NOMO-1 treated with dmso at 0.1 percent for 144 hours (cell line): ENCODE results near the gene LGALS7B.
"Not testable (repeated sequence)": the region's sequence is repeated elsewhere in the genome, so short reads cannot be mapped to it uniquely, and the experiment has no call there.

ENCODE experiments used
- DNase-seq: peaks from one replicate; lab custom pipeline; 2025; ENCODE audit not compliant: unreplicated experiment; lab: John Stamatoyannopoulos, UW

The LGALS7B gene

DNA sequence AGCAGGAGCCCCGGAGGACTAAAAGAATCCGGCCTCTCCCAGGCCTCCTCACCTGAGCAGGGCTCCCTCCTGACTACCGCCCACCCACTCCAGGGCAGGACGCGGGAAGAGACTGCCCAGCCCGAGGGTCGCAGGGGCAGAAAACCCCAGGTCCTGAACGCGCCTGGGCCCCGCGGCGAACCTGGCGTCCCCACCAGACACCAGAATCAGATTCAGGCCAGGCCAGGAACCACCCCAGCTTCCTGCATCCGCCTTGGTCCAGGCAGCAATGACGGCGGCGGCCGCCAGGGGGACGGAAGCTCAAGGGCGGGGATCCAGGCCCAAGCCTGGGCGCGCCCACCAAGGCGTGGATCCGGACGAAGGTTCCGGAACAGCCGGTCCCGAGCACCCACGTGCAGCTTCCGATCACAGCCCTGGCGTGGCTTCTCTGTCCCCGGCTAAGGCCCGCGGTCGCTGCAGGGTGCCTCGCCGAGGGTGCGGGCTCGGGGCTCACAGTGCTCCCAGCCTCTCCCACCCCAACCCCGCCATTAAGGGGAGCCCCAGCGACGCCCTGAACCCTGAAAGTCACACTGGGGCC is 19.3 kb upstream of the LGALS7B start:
- peak; percentile 33 for DNase-seq

DNA sequence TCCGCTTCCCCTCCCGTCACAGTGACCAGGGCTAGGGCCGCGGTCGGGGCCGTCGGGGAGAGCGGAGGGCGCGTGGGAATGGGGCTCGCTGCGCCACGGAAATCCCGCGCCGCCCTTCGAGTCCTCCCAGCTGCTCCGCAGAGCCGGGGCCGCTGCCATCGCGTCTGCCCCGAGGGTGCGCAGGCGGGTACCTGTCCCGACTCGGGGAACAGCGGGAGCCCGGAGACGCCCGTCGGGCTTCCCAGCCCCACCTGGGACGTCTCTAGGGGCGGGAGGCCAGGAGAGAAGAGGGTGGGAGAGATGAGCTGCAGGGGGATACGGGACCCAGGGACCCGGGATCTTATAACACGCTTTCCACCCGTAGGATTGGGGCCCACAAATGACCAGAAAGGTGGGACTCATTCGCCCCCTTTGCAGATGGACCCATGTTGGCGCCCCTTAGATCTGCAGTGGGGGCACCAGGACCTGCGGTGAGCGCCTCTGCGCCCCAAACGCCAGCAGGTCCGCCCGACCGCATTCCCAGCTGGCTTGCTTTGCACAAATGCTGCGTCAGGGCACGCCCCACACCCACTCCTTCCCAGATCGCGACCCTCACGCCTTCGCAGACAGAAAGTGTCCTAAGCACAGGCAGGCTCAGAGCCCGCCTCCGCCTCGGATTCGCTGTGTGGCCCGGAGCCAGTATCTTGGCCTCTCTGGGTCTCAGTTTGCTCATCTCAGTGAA is 18.6 kb upstream of the LGALS7B start:
- DNase-seq = not testable (repeated sequence)

DNA sequence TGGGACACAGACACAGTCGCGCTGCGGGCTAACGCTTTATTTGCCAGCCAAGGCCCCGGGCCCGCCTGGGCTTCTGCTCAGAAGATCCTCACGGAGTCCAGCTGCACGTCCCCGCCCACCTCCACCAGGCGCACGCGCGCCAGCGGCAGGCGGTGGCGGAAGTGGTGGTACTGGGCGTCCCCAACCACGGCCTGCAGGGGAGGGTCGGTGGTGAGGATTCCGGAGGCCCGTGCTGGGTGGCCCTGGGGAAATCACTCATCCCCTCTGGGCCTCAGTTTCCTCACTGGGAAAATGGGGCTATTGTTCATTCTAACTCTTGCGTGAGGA is 18.1 kb upstream of the LGALS7B start:
- DNase-seq = not testable (repeated sequence)

DNA sequence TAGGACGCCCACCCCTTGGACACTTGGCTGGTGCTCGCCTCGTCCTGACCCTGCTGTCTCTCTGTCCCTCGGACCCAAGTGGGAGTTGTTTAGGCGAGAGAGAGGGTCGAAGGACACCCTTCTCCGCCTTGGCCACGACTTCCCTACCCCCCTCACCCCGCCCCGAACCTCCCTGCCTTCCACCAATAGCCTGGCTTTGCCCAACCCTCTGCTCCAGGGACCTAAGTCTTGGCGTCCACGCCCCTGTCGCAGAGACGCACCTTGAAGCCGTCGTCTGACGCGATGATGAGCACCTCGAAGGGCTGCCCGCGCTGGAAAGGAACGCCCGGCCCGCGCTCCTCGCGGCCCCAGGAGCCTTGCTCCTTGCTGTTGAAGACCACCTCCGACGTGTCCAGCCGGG is 17.4 kb upstream of the LGALS7B start:
- DNase-seq = not testable (repeated sequence)

DNA sequence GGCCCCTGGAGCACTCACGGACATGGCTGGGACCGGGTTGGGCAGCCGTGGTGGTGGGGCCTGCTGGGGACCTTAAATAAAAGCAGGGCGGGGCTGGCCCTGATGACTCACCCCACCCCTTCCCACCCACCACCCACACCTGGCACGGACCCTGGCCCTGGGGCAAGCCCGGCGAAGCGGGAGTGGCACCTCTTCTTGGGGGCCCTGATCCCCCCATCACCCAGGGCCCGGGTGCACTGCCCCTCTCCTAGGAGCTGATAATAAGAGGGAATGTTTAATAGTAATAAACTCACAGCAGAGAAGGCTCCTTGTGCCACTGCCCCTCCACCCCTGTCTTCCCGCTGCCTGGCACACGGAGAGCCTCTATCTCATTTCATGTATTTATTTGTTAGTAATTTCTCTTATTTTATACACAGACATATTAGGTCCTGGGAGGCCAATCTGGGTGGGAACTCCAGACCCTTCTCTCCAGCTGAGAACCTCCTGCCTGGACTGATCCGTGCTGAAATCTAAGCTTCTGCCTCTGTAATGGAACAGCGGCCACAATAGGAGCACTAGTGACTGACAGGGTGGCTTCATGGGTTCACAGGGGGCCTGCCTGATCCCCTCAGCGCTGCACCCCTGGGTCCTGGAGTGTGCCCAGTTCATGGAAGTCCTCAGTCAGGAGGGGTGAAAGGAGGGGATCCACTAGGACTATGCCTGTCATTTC is 15.4 kb upstream of the LGALS7B start, which contains the start of gene LGALS7:
TSS of gene LGALS7 (minus strand) at position 49 of the 709 bp plus-strand sequence. CDS start at position 24, 25 bp downstream.
- no peak for DNase-seq

DNA sequence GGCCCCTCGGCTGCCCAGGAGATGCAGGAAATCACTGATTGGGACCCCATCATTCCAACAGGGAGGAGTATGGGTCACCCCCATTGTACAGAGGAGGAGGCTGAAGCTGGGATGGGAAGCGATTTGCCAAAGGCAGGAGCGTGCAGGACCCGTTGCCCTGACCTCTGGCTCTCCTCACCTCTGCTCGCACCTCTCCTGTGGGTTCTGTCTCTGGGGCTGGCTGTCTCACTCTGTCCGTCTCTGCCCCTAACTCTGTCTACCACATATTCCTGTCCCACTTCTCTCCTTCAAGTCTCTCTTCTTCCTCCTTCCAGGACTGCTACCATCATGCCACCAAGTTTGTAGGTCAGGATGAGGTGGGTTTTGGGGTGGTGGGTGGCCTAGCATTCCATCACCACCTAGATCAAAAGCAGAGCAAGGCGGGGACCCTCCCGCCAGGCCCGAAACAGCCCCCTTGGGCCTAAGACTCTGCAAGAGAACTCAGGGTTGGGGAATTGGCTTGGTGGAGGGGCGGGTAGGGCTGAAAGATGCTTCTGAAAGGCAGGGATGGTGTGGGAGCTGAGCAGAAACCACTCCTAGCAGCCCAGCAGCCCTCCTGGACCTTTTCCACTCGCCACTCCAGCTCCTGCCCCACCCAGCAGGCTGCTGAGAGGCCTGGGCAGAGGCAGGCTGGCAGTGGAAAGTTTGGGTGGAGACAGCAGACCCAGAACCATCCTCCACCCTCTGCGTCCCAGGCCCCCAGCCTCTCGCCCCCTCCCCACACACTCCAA is 14.6 kb upstream of the LGALS7B start:
- DNase-seq = no peak

DNA sequence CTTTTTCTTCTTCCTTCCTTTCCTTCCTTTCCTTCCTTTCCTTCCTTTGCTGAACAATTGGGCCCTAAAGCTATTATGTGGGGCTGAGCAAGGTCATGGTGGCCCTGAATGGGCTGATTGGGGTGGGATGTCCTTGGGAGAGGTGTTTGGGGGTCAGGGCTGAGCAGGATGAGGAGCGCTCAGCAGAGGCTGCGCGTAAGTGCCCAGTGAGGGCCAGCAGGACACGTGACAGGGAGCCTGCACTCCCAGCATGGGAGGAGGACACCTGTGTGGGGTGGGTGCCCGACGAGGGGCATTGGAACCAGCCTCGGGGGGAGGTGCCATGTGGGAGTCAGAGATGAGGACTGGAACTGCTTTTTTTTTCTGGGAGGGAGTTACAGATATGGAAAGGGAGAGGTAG is 10.3 kb upstream of the LGALS7B start:
- no peak for DNase-seq

DNA sequence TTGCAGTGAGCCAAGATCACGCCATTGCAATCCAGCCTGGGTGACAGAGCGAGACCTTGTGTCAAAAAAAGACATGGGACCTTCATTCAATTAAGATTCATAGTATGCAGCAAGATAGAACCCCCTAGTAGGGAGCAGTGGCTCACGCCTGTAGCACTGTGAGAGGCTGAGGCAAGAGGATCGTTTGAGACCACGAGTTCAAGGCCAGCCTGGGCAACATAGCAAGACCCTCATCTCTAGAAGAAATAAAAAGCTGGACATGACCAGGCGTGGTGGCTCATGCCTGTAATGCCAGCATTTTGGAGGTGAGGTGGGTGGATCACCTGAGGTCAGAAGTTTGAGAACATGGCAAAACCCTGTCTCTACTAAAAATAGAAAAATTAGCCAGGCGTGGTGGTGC is 8.6 kb upstream of the LGALS7B start:
- no peak for DNase-seq

DNA sequence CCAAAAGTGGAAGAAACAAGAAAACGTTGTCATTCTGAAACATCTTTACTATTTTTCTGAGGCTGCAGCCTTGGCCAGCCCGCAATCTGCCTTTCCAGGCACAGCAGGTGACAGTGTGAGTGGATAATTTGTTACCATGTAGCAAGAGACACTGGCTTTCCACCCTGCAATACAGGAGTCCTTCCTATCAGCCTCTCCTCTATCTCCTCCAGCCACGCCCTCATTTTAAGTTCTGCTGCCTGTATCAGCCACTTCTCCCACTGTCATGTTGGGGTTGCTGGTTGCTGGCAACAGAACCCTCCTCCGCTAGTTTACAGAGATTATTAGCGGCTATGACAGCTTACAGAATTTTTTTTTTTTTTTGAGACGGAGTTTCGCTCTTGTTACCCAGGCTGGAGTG is 7.9 kb upstream of the LGALS7B start:
- no peak for DNase-seq

DNA sequence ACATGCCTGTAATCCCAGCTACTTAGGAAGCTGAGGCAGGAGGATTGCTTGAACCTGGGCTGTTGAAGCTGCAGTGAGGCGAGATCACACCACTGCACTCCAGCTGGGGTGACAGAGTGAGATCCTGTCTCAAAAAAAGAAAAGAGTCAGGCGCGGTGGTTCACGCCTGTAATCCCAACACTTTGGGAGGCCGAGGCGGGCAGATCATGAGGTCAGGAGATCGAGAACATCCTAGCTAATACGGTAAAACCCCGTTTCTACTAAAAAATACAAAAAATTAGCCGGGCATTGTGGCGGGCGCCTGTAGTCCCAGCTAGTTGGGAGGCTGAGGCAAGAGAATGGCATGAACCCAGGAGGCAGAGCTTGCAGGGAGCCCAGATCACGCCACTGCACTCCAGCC is 6.8 kb upstream of the LGALS7B start:
- DNase-seq = not testable (repeated sequence)

DNA sequence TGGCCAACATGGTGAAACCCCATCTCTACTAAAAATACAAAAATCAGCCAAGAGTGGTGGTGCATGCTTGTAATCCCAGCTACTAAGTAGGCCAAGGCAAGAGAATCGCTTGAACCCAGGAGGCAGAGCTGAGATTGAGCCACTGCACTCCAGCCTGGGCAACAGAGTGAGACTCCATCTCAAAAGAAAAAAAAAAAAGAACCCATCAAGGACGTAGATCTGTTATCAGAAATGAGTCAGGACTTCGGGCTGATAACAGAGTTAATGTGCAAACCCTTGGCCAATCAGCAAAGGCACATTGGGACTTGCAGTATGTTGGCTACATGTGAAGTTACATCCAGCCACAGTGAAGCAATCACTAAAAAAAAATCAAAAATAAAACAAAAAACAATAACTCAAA is 4.8 kb upstream of the LGALS7B start:
- no peak for DNase-seq

DNA sequence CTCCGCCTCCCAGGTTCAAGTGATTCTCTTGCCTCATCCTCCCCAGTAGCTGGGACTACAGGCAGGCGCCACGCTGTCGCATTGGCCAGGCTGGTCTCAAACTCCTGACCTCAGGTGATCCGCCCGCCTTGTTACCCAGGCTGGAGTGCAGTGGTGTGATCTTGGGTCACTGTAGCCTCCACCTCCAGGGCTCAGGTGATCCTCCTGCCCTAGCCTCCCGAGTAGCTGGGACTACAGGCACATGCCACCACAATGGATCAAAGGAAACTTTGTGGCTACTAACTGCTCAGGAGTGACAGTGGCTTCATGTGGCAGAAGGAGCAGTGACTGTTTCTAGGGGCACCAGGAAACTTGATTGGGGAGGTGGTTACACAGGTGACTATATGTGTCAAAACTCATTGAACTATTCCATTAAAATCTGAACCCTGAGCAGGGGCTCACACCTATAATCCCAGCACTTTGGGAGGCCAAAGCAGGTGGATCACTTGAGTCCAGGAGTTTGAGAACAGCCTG is 3.8 kb upstream of the LGALS7B start:
- no peak for DNase-seq

DNA sequence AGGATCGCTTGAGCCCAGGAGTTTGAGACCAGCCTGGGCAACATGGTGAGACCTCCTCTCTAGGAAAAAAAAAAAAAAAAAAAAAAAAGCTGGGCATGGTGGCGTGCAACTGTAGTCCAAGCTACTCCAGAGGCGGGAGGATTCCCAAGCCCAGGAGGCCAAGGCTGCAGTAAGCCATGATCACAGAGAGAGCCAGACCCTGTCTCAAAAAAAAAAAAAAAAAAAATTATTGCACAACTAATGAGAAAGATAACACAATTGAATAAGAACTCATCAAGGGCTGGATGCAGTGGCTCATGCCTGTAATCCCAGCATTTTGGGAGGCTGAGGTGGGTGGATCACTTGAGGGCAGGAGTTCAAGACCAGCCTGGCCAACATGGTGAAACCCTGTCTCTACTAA is 2.9 kb upstream of the LGALS7B start:
- not testable (repeated sequence) for DNase-seq

DNA sequence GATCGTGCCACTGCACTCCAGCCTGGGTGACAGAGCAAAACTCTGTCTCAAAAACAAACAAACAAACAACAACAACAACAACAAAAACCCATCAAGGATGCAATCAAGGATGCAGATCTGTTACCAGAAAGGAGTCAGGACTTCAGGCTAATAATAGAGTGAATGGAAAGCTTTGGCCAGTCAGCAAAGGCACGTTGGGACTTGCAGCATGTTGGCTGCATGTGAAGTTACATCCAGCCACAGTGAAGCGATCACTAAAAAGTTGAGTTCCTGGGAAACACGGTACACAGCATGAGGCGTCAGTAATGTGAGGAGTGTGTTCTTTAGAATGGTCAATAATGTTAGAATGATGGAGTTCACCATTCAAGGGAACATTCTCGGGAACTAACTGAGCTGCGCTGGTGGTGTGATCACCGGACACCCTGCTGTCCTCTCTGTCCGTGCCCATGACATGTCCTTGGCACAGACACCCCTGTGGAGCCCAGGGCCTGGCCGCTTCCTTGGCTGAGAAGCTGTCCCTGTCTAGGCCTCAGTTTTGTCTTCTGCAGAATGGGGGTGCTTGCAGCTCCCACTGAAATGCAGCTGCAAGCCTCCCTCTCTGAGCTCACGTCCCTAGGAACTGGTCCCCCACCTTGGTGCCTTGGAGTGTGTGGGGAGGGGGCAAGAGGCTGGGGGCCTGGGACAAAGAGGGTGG is 2.3 kb upstream of the LGALS7B start:
- no peak for DNase-seq

DNA sequence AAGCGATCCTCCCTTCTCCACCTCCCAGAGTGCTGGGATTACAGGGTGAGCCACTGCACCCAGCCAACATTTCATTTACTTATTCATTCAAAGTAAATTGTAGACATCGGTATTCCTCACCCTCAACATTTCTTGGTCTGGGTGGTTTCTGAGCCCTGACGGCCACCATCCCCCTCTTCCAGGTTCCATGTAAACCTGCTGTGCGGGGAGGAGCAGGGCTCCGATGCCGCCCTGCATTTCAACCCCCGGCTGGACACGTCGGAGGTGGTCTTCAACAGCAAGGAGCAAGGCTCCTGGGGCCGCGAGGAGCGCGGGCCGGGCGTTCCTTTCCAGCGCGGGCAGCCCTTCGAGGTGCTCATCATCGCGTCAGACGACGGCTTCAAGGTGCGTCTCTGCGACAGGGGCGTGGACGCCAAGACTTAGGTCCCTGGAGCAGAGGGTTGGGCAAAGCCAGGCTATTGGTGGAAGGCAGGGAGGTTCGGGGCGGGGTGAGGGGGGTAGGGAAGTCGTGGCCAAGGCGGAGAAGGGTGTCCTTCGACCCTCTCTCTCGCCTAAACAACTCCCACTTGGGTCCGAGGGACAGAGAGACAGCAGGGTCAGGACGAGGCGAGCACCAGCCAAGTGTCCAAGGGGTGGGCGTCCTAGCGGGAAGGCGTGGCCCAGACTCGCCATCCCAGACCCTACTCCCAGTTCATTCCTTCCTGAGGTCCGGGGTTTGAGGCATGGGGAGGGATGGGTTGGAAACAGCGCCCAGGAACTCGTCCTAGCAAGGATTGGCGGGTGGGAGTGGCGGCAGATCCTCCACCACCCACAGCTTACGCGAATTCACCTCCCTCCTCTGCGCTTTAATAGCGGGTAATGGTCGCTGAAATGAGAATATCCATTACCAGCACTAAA is 1.8 kb downstream of the LGALS7B start:
- not testable (repeated sequence) for DNase-seq

DNA sequence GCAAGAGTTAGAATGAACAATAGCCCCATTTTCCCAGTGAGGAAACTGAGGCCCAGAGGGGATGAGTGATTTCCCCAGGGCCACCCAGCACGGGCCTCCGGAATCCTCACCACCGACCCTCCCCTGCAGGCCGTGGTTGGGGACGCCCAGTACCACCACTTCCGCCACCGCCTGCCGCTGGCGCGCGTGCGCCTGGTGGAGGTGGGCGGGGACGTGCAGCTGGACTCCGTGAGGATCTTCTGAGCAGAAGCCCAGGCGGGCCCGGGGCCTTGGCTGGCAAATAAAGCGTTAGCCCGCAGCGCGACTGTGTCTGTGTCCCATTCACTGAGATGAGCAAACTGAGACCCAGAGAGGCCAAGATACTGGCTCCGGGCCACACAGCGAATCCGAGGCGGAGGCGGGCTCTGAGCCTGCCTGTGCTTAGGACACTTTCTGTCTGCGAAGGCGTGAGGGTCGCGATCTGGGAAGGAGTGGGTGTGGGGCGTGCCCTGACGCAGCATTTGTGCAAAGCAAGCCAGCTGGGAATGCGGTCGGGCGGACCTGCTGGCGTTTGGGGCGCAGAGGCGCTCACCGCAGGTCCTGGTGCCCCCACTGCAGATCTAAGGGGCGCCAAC is 2.6 kb downstream of the LGALS7B start:
- not testable (repeated sequence) for DNase-seq

DNA sequence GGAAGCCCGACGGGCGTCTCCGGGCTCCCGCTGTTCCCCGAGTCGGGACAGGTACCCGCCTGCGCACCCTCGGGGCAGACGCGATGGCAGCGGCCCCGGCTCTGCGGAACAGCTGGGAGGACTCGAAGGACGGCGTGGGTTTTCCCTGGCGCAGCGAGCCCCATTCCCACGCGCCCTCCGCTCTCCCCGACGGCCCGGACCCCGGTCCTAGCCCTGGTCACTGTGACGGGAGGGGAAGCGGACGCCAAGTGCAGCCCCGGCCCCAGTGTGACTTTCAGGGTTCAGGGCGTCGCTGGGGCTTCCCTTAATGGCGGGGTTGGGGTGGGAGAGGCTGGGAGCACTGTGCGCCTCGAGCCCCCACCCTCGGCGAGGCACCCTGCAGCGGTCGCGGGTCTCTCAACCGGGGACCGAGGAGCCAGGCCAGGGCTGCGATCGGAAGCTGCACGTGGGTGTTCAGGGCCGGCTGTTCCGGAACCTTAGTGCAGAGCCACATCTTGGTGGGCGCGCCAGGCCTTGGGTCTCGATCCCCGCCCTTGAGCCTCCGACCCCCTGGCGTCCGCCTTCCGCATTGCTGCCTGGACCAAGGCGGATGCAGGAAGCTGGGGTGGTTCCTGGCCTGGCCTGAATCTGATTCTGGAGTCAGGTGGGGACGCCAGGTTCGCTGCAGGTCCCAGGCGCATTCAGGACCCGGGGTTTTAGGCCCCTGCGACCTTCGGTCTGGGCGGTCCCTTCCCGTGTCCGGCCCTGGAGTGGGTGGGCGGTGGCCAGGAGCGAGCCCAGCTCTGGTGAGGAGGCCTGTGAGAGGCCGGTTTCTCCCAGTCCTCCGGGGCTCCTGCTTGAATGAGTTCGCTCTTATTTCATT is 3.5 kb downstream of the LGALS7B start:
- no peak for DNase-seq

DNA sequence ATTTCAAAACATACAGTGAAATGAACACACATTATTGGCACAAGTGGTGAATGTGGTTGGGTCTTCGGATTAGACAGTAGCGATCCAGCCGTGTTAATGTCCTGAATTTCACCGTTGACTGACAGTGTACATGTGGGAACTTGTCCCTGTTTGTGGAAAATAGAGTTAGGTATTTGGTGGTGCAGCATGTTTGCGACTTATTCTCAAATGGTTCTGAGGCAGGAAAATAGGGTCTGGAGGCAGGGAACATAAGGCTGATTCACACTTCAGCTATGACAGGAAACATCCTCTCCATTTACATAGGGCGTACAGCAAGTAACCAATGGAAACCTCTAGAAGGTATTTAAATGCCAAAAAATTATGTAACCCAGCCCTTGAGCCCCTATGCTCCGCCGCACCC is 4.2 kb downstream of the LGALS7B start:
- DNase-seq = no peak
